Stimulated activated CD8-positive, alpha-beta memory T cell treated with anti-CD3 and anti-CD28 coated beads, Interleukin-15, amount 100 ng/mL, for 4 hours (primary cell): Measurements from ENCODE around the gene HRH2.

ENCODE experiments used
- DNase-seq, 2 donors: peaks; one replicate each; pipeline ENCODE4 v3.0.0-alpha.2; 2020; ENCODE audit warnings: low read depth in 2 of 2

HRH2 gene

GRCh38 chr5:175675873-175676272 is 18.0 kb downstream of the HRH2 start:
- DNase-seq = no peak

- DNase-seq = no peak
Observed at GRCh38 chr5:175677571-175677970, 19.7 kb downstream of the HRH2 start.

- DNase-seq = no peak
Observed at GRCh38 chr5:175678074-175678473, 20.2 kb downstream of the HRH2 start.

GRCh38 chr5:175679411-175679810 is 21.5 kb downstream of the HRH2 start:
- no peak for DNase-seq

GRCh38 chr5:175680020-175680419 is 22.1 kb downstream of the HRH2 start:
- DNase-seq = no peak

GRCh38 chr5:175680463-175680862 is 22.6 kb downstream of the HRH2 start:
- DNase-seq = no peak

GRCh38 chr5:175681045-175681967 is 23.4 kb downstream of the HRH2 start:
- DNase-seq = no peak

- no peak for DNase-seq
Observed at GRCh38 chr5:175681968-175682340, 24.1 kb downstream of the HRH2 start.

GRCh38 chr5:175682664-175683063 is 24.8 kb downstream of the HRH2 start:
- DNase-seq = no peak

- no peak for DNase-seq
Observed at GRCh38 chr5:175683231-175683630, 25.4 kb downstream of the HRH2 start.

- DNase-seq = no peak
Observed at GRCh38 chr5:175683921-175684320, 26.1 kb downstream of the HRH2 start.

GRCh38 chr5:175684931-175685330 is 27.1 kb downstream of the HRH2 start:
- no peak for DNase-seq

GRCh38 chr5:175685701-175686350 is 28.0 kb downstream of the HRH2 start:
- DNase-seq = no peak

GRCh38 chr5:175686396-175686795 is 28.5 kb downstream of the HRH2 start:
- no peak for DNase-seq

- no peak for DNase-seq
Observed at GRCh38 chr5:175686826-175687225, 29.0 kb downstream of the HRH2 start.

GRCh38 chr5:175687231-175687701 is 29.4 kb downstream of the HRH2 start:
- no peak for DNase-seq

- no peak for DNase-seq
Observed at GRCh38 chr5:175688352-175689146, 30.7 kb downstream of the HRH2 start.

- no peak for DNase-seq
Observed at GRCh38 chr5:175689147-175689991, 31.5 kb downstream of the HRH2 start.

GRCh38 chr5:175690025-175690424 is 32.2 kb downstream of the HRH2 start:
- DNase-seq = no peak

- DNase-seq = no peak
Observed at GRCh38 chr5:175690586-175690985, 32.7 kb downstream of the HRH2 start.

GRCh38 chr5:175691761-175692160 is 33.9 kb downstream of the HRH2 start:
- DNase-seq = no peak
